Measurements from ENCODE around the gene IFT20.
A peak's percentile ranks its signal among the peaks of the same experiment; 100 is the strongest.
"Not testable (repeated sequence)": the region's sequence is repeated elsewhere in the genome, so short reads cannot be mapped to it uniquely, and the experiment has no call there.

IFT20 gene

GRCh38 chr17:28315846-28316705 is 19.2 kb downstream of the IFT20 start:
- no peak for DNase-seq (ENCODE audit: low read depth, low spot score)

- DNase-seq (ENCODE audit: low read depth, low spot score) = no peak
Measured at GRCh38 chr17:28313841-28314240, 21.4 kb downstream of the IFT20 start.

GRCh38 chr17:28306954-28307401 is 28.3 kb downstream of the IFT20 start:
- no peak for DNase-seq (ENCODE audit: low read depth, low spot score)

GRCh38 chr17:28298449-28298848 is 36.8 kb downstream of the IFT20 start:
- no peak for DNase-seq (ENCODE audit: low read depth, low spot score)

GRCh38 chr17:28295677-28296578 is 39.3 kb downstream of the IFT20 start:
- DNase-seq (ENCODE audit: low read depth, low spot score) = no peak

GRCh38 chr17:28293994-28294393 is 41.3 kb downstream of the IFT20 start:
- DNase-seq (ENCODE audit: low read depth, low spot score) = no peak

GRCh38 chr17:28292878-28293277 is 42.4 kb downstream of the IFT20 start:
- not testable (repeated sequence) for DNase-seq (ENCODE audit: low read depth, low spot score)

- DNase-seq (ENCODE audit: low read depth, low spot score) = no peak
Measured at GRCh38 chr17:28291780-28292330, 43.4 kb downstream of the IFT20 start.

GRCh38 chr17:28290703-28291102 is 44.6 kb downstream of the IFT20 start:
- DNase-seq (ENCODE audit: low read depth, low spot score) = no peak

- no peak for DNase-seq (ENCODE audit: low read depth, low spot score)
Measured at GRCh38 chr17:28285965-28286364, 49.3 kb downstream of the IFT20 start.

- peak; percentile 74 for DNase-seq (ENCODE audit: low read depth, low spot score)
Measured at GRCh38 chr17:28282596-28282995, 52.7 kb downstream of the IFT20 start.

- no peak for DNase-seq (ENCODE audit: low read depth, low spot score)
Measured at GRCh38 chr17:28280826-28281225, 54.4 kb downstream of the IFT20 start.

- DNase-seq (ENCODE audit: low read depth, low spot score) = peak; percentile 44
Measured at GRCh38 chr17:28279411-28279810, 55.9 kb downstream of the IFT20 start.

Data from astrocyte of the hippocampus (primary cell).